ENCODE measurements around the gene MBOAT7. TPM values are rescaled to one million over a fixed set of nuclear protein-coding genes. Genes with fewer than 3 reads are reported as not detected.
"Not testable (repeated sequence)": the region's sequence is repeated elsewhere in the genome, so short reads cannot be mapped to it uniquely, and the experiment has no call there.

MBOAT7 gene
- total and polyA plus RNA-seq, 8 donors: 18.8 to 47.2 (median 30.1) TPM

- H3K4me3 ChIP-seq: no peak overlapping the region
- no peaks in the 10 kb centered on the region for H3K4me1 ChIP-seq
- 80 to 86% methylated on average over 27 of the region's 27 CpGs for WGBS, 2 donors
- TF ChIP-seq, protein P1, sequence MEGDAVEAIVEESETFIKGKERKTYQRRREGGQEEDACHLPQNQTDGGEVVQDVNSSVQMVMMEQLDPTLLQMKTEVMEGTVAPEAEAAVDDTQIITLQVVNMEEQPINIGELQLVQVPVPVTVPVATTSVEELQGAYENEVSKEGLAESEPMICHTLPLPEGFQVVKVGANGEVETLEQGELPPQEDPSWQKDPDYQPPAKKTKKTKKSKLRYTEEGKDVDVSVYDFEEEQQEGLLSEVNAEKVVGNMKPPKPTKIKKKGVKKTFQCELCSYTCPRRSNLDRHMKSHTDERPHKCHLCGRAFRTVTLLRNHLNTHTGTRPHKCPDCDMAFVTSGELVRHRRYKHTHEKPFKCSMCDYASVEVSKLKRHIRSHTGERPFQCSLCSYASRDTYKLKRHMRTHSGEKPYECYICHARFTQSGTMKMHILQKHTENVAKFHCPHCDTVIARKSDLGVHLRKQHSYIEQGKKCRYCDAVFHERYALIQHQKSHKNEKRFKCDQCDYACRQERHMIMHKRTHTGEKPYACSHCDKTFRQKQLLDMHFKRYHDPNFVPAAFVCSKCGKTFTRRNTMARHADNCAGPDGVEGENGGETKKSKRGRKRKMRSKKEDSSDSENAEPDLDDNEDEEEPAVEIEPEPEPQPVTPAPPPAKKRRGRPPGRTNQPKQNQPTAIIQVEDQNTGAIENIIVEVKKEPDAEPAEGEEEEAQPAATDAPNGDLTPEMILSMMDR (IDR thresholded peaks at IDR 0.05): no peak
- no peaks in the 10 kb centered on the region for H3K36me3 ChIP-seq
- no peak for FAIRE-seq
- intact Hi-C loops (cut with DNase I): no loop called here
- ATAC-seq: no peak
- H3K9me3 ChIP-seq: no peaks in the 10 kb centered on the region
- H3K27me3 ChIP-seq: no peaks in the 10 kb centered on the region
- no peak overlapping the region for H3K27ac ChIP-seq
- DNase-seq: peak in 1 of 6 donors; percentile 64
These were observed 29.7 kb upstream of the MBOAT7 start for GRCh38 chr19:54218960-54219661.

- H3K27ac ChIP-seq: no peak overlapping the region
- 74 to 86% methylated on average over 5 to 8 of the region's 8 CpGs for WGBS, 2 donors
- H3K4me3 ChIP-seq: no peak overlapping the region
- no peak for DNase-seq
- H3K27me3 ChIP-seq: no peaks in the 10 kb centered on the region
- TF ChIP-seq, protein P1 (IDR thresholded peaks at IDR 0.05): no peak
- FAIRE-seq: no peak
- no peak for ATAC-seq
- no peaks in the 10 kb centered on the region for H3K9me3 ChIP-seq
- no peaks in the 10 kb centered on the region for H3K36me3 ChIP-seq
- intact Hi-C loops (cut with DNase I): no loop called here
- no peaks in the 10 kb centered on the region for H3K4me1 ChIP-seq
These were observed 28.9 kb upstream of the MBOAT7 start for GRCh38 chr19:54218259-54218658.

- H3K27ac ChIP-seq; ATAC-seq; FAIRE-seq; H3K4me1 ChIP-seq; H3K36me3 ChIP-seq; H3K4me3 ChIP-seq; intact Hi-C loops (cut with DNase I); DNase-seq; H3K9me3 ChIP-seq; H3K27me3 ChIP-seq: not testable (repeated sequence)
- WGBS, 2 donors: 57% methylated on average over 12 to 17 of the region's 20 CpGs
These were observed 28.3 kb upstream of the MBOAT7 start for GRCh38 chr19:54217517-54218247.

- FAIRE-seq (no peak), ATAC-seq (no peak), DNase-seq (no peak)
- TF ChIP-seq, protein P1 (IDR thresholded peaks at IDR 0.05): no peak
- H3K27ac ChIP-seq: no peak overlapping the region
- H3K27me3 ChIP-seq: no peaks in the 10 kb centered on the region
- H3K36me3 ChIP-seq: no peaks in the 10 kb centered on the region
- H3K9me3 ChIP-seq: no peaks in the 10 kb centered on the region
- WGBS, 2 donors: 77 to 84% methylated on average over 8 to 9 of the region's 9 CpGs
- intact Hi-C loops (cut with DNase I): no loop called here
- H3K4me1 ChIP-seq: no peaks in the 10 kb centered on the region
- H3K4me3 ChIP-seq: no peak overlapping the region
These were observed 27.5 kb upstream of the MBOAT7 start for GRCh38 chr19:54216869-54217268.

GRCh38 chr19:54214734-54215133 lies 25.4 kb upstream of the MBOAT7 start:
- ATAC-seq; H3K9me3 ChIP-seq; FAIRE-seq; DNase-seq; H3K27ac ChIP-seq; H3K27me3 ChIP-seq; H3K4me3 ChIP-seq; intact Hi-C loops (cut with DNase I); H3K36me3 ChIP-seq: not testable (repeated sequence)
- H3K4me1 ChIP-seq: peaks cover 4 to 13% (median 13%) of the 10 kb centered on the region in 3 donors
- 97% methylated on average over 12 to 14 of the region's 19 CpGs for WGBS, 2 donors

DNA sequence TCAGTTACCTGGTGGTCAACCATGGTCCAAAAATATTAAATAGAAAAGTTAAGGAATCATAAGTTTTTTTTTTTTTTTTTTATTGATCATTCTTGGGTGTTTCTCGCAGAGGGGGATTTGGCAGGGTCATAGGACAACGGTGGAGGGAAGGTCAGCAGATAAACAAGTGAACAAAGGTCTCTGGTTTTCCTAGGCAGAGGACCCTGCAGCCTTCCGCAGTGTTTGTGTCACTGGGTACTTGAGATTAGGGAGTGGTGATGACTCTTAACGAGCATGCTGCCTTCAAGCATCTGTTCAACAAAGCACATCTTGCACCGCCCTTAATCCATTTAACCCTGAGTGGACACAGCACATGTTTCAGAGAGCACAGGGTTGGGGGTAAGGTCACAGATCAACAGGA lies 24.8 kb upstream of the MBOAT7 start:
- H3K27me3 ChIP-seq; H3K9me3 ChIP-seq; H3K27ac ChIP-seq; intact Hi-C loops (cut with DNase I); FAIRE-seq; H3K4me3 ChIP-seq; H3K36me3 ChIP-seq; ATAC-seq; DNase-seq: not testable (repeated sequence)
- H3K4me1 ChIP-seq: peaks cover 9 to 18% (median 18%) of the 10 kb centered on the region in 3 donors
- 64 to 67% methylated on average over 1 to 4 of the region's 5 CpGs for WGBS, 2 donors

All from pancreas (tissue), 10 donors.